ENCODE results near the gene TINCR. TPM values are rescaled to one million over a fixed set of nuclear protein-coding genes. Genes with fewer than 3 reads are reported as not detected.
"Not testable (repeated sequence)": the region's sequence is repeated elsewhere in the genome, so short reads cannot be mapped to it uniquely, and the experiment has no call there.

The TINCR gene
- total RNA-seq, 1 donor from 2014 or later = not detected

DNA sequence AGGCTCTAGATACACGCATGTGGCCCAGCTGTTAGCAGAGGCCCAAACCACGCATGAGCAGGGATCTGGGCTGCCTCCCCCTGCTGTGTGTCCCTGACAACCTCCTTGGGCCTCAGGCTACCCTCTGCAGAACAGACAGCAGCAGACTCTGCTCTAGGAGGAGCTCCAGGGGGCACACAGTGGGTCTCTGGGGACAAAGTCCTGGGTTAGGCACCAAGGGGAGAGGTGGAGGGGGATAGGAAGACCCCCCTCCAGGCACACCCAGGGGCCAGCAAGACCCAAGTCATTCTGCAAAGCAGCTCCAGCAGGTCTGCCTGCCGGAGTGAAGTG is 8.0 kb downstream of the TINCR start:
- DNase-seq (ENCODE audit: low read depth, low spot score) = no peak

DNA sequence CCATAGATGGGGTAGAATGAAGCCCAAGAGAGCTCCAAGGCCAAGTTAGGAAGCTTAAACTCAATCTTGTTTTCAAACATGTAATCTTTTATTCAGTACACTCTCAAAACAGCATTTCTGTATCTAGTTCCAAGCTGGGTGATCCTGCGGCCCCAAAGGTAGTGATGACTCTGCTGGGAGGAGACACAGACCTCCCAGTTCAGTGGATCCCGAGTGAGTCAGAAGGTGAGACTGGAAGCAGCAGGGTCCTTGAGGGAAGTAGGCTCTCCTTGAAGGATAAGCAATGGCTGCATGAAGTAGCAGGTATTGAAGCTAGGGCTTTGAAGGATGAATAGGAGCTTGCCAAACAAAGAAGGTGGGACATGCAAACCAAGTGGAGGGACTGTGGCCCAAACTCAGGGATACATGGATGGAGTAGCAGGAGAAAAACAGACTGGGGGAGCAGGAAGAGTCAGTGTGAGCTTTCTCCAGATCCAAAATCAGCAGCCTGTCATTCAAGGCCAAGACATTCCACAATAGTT is 9.6 kb downstream of the TINCR start:
- no peak for DNase-seq (ENCODE audit: low read depth, low spot score)

DNA sequence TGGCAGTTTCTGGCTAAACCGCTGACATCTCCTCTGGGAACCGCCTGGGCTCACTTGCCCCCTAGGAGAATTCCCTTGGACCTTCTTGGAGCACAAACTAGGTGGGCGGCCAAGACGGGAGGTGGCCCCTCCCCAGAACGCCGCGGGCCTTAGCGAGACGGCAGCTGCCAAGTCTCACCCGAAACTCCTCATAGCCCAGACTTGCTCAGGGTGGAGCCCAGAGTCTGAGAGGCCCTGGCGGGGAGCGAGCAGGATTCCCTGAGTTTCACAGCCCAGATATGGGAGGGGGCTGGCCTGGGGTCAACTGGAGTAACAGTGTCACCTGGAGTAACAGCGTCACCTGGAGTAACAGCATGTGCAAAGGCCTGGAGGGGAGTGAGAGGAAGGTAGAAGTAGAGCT is 10.1 kb downstream of the TINCR start:
- no peak for DNase-seq (ENCODE audit: low read depth, low spot score)

DNA sequence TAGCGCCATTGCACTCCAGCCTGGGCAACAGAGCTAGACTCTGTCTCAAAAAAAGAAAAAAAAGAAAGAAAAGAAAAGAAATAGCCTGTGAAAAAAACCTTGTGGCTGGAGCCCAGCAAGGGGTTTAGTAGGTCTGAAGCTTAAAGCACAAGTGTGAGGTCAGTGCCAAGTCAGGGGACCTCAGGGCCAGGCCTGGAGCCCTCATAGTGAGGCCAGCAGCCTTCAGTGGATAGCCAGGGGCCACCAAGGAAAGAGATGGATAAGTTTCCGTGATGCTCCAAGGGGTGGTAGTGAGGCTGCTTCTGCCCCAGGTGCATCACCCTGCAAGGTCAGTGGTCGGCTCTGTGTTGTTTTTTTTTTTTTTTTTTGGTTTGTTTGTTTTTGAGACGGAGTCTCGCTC is 12.9 kb downstream of the TINCR start:
- DNase-seq (ENCODE audit: low read depth, low spot score) = no peak

- no peak for DNase-seq (ENCODE audit: low read depth, low spot score)
Observed at GRCh38 chr19:5553892-5554291, 13.9 kb downstream of the TINCR start.

DNA sequence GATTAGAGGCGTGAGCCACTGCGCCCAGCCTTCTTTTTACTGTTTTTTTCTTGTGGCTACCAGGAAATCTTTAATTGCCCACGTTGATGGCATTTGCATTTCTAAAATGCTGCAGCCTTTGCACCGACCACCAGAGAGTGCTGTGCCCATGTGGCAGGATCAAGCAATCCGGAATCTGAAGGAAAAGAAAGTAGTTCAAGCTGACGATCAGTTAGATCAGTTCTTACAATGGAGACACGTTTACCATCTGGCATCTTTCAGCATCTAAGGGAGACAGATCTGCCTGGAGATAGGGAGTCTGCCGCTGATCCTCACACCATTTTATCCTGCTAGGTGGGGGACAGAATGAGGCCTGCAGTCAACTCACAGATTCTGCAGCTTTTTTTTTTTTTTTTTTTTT is 19.9 kb downstream of the TINCR start:
- no peak for DNase-seq (ENCODE audit: low read depth, low spot score)

- DNase-seq (ENCODE audit: low read depth, low spot score) = no peak
Observed at GRCh38 chr19:5545984-5546383, 21.8 kb downstream of the TINCR start.

DNA sequence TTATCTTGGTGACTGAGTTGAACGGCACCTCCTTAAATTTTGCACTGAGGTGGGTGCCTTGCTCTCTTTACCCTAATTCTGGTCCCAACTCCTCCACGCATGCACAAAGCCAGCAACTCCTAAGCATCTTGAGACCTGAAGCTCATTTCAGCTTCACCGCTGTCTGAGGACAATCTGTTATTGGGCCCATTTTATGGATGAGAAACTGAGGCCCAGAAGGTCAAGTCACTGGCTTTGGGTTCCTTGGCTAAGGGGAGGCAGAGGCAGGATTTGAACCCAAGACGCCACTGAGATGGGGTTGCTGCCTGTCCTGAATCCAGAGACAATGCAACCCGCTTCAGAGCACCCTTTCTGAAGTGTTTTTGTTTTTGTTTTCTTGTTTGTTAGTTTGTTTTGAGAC is 22.7 kb downstream of the TINCR start:
- no peak for DNase-seq (ENCODE audit: low read depth, low spot score)

GRCh38 chr19:5542665-5543064 is 25.1 kb downstream of the TINCR start:
- no peak for DNase-seq (ENCODE audit: low read depth, low spot score)

DNA sequence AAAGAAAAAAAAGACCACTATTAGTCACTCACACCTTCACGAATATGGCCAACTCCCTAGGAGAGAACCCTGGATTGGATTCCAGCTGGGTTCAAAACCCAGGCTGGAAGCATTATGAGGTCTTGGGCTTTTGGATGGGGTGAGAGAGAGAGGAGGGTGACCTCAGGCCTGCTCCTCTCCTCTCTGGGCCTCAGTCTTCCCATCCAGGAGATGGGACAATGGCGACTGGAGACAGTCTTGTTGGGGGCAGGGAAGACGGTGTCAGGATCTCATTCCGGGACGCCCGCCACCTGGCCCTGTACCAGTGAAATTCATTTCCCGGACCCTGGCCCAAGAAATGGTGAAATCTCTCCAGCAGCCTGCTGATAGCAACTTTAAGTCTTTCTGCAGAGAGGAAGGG is 26.3 kb downstream of the TINCR start:
- DNase-seq (ENCODE audit: low read depth, low spot score) = no peak

GRCh38 chr19:5540208-5540607 is 27.5 kb downstream of the TINCR start:
- no peak for DNase-seq (ENCODE audit: low read depth, low spot score)

DNA sequence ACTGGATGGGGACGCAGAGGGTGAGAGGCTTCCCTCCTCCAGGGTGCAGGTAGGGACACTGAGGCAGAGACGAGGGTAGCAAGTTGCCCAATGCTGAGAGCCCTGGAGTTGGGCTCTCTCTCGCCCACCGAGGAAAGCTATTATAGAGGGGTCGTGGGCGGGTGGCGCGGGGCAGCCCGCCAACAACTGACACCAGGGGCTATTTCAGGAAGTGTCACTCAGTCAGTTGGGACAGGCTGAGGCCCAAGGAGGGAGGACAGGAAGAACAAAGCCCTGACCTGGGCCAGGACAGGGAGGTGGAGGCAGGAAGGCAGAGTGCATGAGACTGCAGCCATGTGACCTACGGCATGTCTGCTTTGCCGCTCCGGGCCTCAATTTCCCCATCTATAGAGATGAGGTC is 29.9 kb downstream of the TINCR start:
- no peak for DNase-seq (ENCODE audit: low read depth, low spot score)

GRCh38 chr19:5536982-5537579 is 30.7 kb downstream of the TINCR start:
- DNase-seq (ENCODE audit: low read depth, low spot score) = not testable (repeated sequence)

GRCh38 chr19:5536337-5536894 is 31.3 kb downstream of the TINCR start:
- DNase-seq (ENCODE audit: low read depth, low spot score) = no peak

DNA sequence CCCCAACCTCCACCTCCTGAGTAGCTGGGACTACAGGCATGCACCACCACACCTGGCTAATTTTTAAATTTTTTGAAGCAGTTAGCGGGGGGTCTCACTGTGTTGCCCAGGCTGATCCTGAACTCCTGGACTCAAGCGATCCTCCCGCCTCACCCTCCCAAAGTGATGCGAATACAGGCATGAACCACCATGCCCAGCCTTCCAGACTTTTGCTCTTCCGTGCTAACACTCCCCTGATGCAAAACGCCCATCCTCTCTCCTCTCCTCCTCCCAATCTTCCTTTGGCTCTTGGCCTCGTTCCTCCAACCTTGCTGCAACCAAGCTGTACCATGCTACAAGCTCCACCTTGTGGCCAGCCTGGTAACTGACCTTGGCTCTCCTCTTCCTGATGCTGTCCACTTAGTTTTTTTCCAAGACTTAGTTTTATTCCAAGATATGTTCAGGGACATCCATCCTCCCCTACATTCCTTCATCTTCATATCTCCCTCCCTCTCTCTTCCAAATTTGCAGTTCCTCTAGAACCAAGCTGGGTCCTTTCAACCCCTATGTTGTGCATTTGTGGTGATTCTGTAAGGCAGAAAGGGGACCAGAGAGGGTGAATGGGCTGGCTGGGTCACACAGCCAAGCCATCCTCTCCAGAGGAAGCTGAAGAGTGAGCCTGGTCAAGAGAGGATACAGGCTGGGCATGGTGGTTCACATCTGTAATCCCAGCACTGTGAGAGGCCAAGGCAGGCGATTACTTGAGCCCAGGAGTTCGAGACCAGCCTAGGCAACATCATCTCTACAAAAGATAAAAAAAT is 32.8 kb downstream of the TINCR start:
- DNase-seq (ENCODE audit: low read depth, low spot score) = no peak

DNA sequence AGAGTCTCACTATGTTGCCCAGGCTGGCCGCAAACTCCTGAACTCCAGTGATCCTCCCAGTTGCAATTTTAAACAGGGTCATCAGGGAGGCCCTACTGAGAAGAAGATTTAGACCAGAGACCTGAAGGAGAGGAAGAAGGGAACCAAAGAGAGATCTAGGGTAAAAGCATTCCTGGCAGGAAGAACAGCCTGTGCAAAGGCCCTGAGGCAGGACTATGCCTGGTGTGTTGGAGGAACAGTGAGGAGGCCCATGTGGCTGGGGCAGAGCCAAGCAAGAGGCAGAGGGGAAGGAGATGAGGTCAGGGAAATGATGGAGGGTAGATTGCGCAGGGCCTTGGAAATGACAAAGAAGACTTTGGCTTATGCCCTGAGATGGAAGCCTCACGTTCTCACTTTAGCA is 34.5 kb downstream of the TINCR start:
- DNase-seq (ENCODE audit: low read depth, low spot score) = no peak

GRCh38 chr19:5530701-5531100 is 37.1 kb downstream of the TINCR start:
- DNase-seq (ENCODE audit: low read depth, low spot score) = no peak

GRCh38 chr19:5526691-5527090 is 41.1 kb downstream of the TINCR start:
- no peak for DNase-seq (ENCODE audit: low read depth, low spot score)

- no peak for DNase-seq (ENCODE audit: low read depth, low spot score)
Observed at GRCh38 chr19:5524081-5524480, 43.7 kb downstream of the TINCR start.

GRCh38 chr19:5522106-5522505 is 45.6 kb downstream of the TINCR start:
- no peak for DNase-seq (ENCODE audit: low read depth, low spot score)

GRCh38 chr19:5520501-5520900 is 47.3 kb downstream of the TINCR start:
- no peak for DNase-seq (ENCODE audit: low read depth, low spot score)

DNA sequence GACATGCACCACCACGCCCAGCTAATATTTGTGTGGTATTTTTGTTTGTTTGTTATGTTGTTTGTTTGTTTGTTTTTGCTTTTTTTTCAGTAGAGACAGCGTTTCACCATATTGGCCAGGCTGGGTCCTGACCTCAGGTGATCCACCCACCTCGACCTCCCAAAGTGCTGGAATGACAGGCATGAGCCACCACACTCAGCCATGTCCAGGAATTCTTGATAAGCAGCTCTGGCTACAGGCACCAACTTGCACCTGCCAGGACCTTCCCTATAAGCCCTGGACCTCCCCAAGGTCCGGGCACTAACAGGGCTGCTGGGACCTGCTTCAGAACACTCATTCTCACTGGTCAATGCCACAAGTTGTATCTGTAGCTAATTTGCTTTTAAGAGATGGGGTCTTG is 48.7 kb downstream of the TINCR start:
- no peak for DNase-seq (ENCODE audit: low read depth, low spot score)

DNA sequence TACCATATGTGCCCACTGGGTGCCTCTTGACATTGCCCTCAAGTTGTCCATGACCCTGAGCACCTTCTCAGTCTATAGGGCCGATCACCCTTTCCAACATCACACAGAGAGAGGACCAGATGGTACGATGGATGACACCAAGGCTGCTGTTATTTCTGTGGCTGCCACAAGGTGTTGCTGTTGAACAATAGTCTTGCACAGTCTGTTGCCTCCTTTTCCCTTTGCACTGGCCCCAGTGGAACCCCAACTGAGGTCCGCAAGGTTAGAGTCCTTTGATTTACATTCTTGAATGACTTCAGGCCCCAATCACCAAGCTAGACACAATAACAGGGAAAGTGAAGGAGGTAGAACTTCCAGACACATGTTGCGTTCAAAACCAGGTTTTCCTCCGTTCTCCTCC is 52.0 kb downstream of the TINCR start:
- DNase-seq (ENCODE audit: low read depth, low spot score) = no peak

Data from pulmonary artery endothelial cell (primary cell).